ENCODE results near the gene WWOX.
A peak's percentile ranks its signal among the peaks of the same experiment; 100 is the strongest.

WWOX gene

DNA sequence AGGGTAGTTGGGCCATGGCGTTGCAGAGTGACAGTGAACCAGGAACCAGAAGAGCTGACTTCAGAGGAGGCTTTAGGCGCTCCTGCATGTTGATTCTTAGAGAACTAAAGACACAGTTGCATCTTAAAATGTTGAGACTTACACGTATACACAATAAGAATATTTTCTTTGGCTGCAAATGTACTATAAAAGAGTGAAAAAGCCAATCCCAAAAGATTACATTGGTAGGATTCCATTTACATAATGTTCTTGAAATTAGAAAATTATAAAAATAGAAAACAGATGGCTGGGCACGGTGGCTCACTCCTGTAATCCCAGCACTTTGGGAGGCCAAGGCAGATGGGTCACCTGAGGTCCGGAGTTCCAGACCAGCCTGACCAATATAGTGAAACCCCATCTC, 738.8 kb downstream of the WWOX start:
- no peak for DNase-seq (ENCODE audit: low read depth in 3 of 3)

DNA sequence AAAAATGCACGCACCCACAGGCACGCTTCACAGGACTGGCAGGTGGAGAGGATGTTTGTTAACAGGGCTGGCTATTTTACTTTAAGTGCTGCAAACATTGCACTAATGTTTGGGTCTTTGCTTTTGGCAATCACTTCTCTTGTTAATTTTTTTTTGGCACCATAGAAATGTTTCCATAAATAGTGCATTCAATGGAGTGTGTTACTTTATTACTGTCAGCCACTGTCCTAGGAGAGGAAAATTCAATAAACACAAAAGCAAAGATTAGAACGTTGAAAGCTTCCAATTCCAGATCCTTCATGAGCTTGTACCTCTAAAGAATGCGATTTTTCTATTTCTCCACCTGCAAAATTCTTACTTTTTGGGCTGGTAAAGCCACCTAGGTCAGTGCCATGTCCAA, 743.5 kb downstream of the WWOX start:
- no peak for DNase-seq (ENCODE audit: low read depth in 3 of 3)

DNA sequence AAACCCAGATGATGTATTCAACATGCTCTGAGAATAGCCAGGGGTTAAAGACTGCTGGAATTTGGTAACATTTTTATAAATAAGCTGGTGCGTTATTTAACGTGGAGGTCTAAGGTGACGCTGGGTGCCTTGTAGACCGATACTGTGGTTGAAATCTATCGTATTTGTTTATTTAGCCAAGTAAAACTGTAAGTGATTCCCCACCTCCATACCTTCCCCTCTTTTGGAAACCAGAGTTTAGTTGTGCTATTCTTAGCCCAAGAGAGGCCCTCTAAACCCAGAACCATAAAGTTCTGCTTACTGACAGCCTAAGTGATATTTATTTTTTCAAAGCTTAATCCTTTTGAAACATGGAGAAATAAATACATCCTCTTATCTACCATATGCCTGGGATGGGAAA, 744.5 kb downstream of the WWOX start:
- no peak for DNase-seq (ENCODE audit: low read depth in 3 of 3)

DNA sequence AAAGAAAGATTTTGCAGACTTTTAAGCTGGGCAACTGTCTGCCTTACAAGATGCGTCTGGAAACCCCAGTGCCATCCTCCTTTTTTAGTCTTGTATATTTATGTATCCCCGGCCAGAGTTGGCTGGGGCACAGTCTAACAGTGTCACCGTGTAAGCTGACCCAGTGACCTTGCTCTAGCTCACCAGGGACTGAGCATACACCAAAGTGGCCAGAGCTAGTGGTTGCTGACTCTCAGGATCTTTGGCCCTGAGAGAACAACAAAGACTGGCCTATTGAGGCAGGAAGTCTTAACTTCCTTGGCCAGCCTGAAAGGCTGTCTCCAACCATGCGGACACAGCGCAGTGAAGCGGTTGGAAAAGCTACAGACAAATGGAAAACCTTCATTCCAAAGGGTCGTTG, 745.2 kb downstream of the WWOX start:
- no peak for DNase-seq (ENCODE audit: low read depth in 3 of 3)

DNA sequence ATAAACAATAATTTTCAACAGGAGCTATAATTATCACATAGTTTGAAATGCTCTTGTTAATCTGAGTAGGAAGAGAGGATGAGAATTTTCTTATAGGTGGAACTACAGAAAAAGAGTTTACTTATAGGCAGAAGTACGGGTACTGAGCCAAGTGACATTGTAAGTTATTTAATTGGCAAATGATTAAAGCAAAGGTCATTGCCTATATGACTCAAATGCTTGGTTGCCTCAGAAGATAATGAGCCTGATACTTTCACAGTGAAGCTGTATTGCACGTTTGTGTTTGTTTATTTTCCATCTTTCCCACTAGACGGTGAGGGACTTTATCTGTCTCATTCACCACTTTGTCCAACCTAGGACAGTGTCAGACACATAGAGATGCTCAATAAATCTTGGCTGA, 751.8 kb downstream of the WWOX start:
- DNase-seq (ENCODE audit: low read depth in 3 of 3): no peak

DNA sequence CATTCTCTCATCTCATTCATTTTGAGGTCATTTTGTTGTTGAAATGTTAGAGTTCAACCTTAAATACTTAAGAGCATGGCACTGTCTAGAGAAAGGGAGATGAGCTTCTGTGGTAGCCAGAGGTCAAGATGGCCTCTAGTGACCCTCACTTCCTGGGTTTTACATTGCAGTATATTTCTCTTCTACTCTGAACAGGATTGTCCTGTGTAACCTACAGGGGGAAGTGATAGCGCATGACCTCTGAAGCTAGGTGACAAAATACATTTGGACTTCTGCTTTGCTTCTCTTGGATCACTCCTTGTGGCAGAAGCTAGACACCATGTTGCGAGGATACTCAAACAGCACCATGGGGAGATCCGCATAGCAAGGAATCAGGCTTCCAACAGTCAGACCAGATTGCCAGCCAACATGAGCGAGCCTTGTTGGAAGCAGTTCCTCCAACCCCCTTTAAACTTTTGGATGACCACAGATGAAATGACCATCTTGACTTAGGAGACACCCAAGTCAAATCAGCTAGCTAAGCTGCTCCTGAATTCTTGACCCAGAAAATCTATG, 752.7 kb downstream of the WWOX start:
- no peak for DNase-seq (ENCODE audit: low read depth in 3 of 3)

DNA sequence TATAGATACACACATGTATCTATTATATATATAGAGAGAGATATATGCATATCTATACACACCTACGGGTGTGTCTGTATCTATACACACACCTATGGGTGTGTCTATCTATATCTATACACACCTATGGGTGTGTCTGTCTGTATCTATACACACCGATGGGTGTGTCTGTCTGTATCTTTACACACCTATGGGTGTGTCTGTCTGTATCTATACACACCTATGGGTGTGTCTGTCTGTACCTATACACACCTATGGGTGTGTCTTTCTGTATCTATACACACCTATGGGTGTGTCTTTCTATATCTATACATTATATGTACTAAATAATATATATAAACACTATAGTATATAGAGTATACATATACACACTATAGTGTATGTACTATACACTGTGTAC, 762.6 kb downstream of the WWOX start:
- DNase-seq (ENCODE audit: low read depth in 3 of 3): no peak

DNA sequence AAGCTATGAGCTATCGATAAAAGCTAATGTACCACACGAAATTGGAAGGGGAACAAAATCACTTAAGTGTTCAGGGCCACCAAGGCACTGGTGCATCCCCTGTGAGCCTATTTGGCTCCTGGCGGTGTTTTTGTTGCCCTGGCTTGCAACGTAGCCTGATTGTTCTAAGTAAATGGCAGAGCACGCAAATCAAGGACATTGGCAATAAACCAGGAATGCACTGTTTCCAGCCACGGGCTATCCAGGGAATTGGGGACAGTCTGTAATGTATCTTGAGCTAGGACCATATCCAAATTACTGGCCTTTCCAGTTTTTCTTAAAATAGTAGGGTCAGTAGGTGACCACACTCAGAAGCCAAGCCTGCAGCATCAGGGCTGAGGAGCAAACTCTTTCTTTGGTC, 767.1 kb downstream of the WWOX start:
- DNase-seq (ENCODE audit: low read depth in 3 of 3): no peak

DNA sequence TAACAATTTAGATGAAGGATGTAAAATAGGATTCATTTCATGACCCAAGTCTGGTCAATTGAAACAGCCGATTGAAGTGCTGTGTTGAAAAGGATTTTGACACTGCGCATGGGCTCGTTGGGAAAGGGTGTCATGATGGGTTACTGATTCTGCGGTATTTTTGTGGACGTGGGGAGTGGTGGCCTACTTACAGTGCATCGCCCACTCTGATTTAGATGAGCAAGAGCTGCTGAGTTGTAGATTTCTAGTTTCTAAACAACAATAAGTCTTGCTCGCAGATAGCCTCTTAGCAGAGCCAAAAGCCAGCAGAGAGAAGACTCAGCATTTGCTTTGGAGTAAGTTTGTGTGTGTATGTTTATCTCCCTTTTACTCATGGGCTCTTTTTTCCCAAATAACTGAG, 770.0 kb downstream of the WWOX start:
- DNase-seq (ENCODE audit: low read depth in 3 of 3): no peak

DNA sequence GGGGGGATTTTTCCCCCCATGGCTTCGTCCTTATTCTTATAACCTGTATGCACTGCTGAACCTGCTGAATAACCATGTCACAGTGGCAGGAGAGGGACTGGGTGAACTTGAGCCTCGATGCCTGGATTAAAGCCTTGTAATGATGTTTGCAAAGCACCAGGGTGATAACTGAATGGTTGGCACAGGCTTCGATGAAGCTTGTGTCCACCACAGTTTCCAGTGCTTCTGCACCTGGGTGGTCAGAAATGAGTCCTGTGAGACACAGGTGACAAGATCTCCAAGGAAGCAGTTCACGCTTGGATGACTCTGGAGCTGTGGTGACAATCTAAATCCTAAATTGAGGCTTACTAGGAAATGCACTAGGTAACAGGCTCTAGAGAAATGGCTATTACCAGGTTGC, 771.8 kb downstream of the WWOX start:
- DNase-seq (ENCODE audit: low read depth in 3 of 3): no peak

DNA sequence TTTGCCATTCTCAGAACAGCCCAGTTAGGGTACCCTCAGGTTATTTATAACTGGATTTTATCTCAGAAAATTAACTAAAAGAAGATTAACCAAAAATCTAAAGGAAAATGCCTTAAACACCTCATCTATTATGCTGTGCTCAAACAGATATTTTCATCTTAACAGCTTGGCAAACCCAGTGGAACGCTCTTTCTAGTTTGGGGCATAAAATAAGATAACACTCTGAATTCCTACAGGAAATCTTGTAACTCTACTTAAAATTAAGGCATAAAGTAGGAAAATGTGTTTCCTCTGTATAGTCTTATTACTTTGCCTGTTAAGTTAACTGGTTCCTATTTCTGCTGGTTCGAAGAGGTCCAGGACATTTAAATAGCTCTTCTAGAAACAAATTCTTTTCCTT, 777.2 kb downstream of the WWOX start:
- no peak for DNase-seq (ENCODE audit: low read depth in 3 of 3)

DNA sequence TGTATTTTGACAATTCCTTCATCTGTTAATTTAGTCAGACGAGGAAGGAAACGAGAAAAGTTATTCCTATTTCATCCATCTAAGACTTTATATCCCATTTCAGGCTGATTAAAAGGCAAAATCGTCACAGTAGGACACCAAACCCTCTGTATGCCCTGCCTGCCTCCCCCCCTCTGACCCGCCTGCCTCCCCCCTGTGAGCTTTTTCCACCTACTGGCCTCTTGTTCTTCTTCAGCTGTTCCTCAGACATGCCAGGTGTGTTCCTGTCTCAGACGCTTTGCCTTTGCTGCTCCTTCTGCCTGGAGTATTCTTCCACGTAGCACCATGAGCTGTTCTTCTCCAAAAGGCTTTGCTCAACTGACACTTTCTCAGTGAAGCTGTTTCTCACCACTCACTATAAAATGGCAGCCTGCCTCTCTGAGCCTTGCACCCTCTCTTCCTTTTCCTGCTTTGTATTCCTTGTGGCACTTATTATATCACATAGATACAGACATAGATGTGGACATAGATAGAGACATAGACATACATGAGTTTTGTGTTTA, 777.7 kb downstream of the WWOX start:
- DNase-seq (ENCODE audit: low read depth in 3 of 3): no peak

DNA sequence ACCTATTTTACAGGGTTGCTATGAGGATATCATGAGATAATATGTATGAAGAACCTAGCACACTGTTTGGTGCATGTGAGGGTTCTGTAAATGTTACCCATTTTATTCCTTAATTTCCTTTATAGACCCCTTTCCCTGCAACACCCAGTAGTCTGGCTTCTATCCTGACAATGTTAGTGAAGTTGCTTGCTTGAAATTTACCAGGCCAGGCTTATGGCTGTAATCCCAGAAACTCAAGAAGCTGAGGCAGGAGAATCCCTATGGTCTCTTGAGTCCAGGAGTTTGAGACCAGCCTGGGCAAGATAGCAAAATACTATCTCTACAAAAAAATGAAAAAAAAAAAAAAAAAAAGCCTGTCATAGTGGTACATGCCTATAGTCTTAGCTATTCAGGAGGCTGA, 779.1 kb downstream of the WWOX start:
- DNase-seq (ENCODE audit: low read depth in 3 of 3): no peak

DNA sequence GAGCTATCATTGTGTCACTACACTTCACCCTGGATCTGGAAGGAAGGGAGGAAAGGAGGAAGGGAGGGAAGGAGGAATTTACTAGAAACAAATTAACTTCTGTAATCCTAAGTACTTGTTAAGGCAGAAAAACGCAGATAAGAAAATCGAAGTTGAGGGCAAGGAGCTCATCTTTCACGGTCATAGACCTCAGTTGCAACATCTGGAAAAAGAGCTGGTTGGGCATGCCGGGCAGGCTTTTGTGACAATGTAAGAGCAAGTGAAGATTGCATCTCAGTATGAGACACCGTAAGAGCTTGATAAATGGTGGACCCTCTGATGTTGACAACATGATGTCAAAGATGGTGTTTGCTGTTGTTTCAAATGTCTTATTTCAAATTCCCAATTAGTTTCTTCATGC, 779.6 kb downstream of the WWOX start:
- no peak for DNase-seq (ENCODE audit: low read depth in 3 of 3)

DNA sequence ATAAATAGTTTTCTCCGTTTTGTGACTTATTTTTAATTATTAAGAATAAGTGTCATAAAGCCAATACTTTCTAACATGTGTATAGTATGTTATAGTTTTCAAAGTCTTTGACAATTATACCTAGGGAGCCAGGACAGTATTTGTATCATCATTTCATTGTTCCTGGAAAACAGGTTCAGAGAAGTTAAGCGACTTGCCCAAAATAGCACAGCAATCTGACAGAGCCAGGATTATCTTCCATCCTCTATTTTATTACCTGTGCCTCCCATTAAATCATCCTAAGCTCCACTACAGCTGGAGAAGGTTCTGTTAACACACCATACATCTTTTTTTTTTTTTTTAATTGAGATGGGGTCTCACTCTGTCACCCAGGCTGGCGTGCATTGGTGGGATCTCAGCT, 782.7 kb downstream of the WWOX start:
- no peak for DNase-seq (ENCODE audit: low read depth in 3 of 3)

DNA sequence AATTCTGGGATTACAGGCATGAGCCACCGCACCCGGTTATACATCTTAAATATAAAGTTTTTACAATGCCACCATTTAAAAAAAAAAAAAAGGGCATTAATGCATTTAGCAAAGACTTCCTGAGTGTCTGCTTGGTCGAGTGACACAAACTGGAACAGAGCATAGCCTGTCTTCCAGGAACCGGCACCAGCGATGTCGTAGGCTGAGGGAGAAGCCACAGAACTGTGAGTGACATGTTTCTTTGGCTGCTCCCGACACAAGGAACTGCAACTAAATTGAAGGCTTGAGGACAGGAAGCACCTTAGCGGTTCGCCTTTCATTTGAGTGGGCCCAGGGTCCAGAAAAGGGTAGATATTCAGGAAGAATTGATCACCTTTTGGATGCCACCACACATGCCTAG, 783.3 kb downstream of the WWOX start:
- no peak for DNase-seq (ENCODE audit: low read depth in 3 of 3)

DNA sequence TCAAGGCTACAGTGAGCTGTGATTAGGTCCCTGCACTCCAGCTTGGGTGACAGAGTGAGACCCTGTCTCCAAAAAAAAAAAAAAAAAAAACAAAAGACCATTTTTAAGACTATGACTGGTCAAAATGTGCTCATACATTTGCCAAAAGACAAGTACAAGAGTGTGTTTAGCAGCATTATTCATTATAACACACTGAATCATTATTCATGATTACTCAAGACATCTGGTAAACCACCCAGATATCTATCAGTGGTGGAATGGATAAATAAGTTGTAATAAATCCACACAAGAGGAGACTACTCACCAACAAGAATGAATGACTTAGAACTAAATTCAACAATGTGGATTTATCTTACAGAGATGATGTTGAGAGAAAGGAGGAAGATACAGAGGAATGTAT, 784.8 kb downstream of the WWOX start:
- DNase-seq (ENCODE audit: low read depth in 3 of 3): no peak

DNA sequence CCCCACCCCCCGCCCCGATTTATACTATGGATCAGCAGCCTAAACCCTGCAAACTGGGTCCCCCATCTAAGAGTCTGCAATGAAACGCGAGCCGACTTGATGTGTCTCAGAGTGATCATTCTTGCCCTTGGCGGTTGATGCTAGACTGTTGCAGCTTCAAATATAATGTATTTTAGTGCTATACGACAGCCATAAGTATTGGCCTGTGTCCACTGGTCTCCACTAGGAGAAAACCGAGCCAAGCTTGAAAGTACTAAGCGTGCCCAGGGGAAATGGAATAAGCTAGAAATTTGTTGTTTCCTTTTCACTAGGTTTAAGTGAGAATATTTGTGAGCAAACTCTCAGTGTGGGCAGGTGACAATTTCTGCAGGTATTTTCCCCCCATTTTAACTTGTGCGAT, 789.9 kb downstream of the WWOX start:
- DNase-seq (ENCODE audit: low read depth in 3 of 3): no peak

DNA sequence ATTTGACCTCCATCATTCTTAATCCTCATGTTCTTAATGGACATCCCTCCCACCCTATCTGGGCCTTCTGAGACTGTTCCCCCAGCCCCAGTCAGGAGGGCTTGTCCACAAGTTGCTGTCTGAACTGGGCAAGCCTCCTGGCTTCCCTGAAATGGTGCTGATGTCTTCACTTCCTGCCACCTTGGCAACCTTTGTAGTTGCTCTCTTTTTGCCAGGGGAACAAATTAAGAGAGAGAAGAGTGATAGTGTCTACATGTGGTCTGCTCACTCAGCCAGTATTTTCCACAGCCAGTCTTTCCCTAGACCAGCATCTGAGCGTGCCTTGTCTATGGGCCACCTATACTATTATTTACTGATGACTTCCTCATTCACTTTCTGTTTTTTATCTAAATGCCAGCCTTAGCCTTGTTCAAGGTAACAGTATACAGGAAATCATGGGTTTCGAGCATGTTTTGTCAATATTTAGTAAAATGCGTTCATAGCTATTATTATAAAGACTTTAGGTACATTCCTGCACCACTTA, 791.0 kb downstream of the WWOX start:
- no peak for DNase-seq (ENCODE audit: low read depth in 3 of 3)

DNA sequence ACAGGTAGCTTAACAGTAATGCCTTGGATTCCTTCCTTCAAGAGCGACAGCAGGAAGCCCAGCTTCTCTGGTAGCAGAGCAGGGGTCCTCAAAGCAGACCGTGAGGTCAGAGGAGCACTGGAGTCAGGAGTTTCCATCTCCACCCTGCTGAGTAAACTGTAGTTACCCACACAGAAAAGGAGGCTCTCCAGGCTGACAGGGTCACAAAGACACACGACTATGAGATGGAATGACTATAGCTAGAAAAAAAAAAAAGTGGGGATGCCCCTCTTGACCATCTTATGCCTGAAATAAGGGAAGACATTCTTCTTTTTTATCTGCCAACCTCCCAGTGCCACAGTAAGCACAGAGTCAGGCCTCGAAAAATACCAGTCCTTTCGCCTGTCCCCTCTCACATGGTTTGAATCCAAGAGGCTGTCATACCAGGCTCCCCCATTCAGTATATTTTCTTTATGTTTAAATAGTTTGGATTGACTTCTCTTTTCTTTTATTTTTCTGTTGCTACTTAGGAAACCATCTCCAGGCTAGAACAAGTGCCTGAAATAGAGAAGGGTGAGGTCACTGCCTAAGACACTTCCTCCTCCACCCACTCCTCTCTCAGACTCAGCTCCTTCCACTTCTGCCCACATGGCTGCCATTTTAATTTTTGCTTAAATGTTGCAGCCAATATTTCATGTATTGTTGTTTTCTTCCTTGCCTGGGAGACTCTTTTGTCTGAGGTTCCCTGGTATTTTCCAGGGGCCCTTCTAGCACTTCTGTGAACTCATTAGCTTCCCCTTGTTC, 793.7 kb downstream of the WWOX start:
- DNase-seq (ENCODE audit: low read depth in 3 of 3): no peak

DNA sequence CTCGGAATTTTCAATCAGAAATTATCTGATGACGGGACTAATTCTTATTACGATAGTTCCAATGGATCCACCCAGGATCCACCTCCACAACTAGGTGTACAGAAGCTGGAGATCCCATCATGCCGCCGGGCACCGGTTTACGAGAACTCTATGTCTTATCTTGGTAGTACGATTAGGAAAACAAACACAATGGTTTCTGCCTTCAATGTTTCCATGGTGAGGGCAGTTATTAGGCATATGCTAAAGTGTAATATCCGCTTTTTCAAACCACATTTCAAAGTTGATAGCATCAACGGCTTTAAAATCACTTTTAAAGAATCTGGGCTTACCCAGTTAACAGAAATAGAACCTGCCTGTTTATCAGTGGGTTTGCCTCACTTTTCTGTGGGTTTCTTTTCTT, 795.4 kb downstream of the WWOX start:
- DNase-seq (ENCODE audit: low read depth in 3 of 3): no peak

DNA sequence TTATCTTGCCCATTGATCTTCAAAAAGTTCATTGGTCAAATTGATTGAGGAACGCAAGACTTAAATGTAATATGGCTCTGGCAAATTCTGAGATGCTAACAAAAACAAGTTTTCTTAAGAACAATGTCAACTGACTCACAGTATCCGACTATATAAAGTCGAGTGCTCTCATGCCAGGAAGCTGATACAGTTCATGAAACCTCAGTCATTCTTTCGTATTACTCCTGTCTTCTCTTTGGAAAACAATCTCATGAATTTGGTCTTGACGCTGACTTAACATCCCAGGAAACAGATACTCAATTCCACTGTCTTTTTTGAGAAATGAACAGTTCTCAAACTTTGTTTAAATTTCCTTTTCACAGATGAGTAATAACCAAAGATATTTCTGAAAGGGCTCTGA, 796.2 kb downstream of the WWOX start:
- DNase-seq (ENCODE audit: low read depth in 3 of 3): no peak

DNA sequence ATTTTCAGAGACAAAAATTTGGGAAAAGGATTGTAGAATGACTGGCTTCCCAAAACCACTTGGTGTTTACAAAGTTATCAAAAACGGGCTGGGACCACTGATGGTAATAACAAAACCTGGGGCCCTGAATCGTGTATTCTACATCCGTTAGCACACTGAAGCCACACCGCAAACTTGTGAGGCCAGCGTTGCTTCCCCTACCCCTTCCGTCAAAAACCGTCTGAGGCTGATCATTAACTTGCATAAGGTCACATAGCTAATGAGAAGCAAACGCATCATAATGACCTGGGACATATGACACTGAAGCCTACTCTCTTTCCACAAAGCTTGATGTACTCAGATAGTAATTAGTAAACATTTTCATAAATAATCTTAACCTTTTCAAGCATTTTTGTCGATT, 796.8 kb downstream of the WWOX start:
- DNase-seq (ENCODE audit: low read depth in 3 of 3): peak in 1 of 3 experiments; percentile 23

DNA sequence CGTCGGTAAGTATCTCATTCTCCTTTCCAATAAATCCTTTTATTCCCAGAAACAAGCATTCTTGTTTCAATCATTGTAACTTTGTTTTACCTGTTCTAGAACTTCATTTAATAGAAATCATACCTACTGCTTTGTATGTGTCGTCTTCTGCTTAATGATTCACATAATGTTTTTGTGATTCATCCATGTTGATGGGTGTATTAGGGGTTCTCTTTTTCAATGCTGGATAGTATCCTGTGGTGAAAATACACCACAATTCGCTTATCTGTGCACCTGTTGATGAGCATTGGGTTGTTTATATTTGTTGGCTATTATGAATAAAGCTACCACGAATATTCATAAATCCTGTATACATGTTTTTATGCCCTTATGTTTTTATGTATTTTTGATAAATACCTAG, 797.8 kb downstream of the WWOX start:
- no peak for DNase-seq (ENCODE audit: low read depth in 3 of 3)
